ENCODE measurements around the gene WDR35. TPM values are rescaled to one million over a fixed set of nuclear protein-coding genes. Genes with fewer than 3 reads are reported as not detected.

Gene WDR35
- total and polyA plus RNA-seq, 3 donors from 2014 or later = 18.5 to 24.9 (median 23.6) TPM

DNA sequence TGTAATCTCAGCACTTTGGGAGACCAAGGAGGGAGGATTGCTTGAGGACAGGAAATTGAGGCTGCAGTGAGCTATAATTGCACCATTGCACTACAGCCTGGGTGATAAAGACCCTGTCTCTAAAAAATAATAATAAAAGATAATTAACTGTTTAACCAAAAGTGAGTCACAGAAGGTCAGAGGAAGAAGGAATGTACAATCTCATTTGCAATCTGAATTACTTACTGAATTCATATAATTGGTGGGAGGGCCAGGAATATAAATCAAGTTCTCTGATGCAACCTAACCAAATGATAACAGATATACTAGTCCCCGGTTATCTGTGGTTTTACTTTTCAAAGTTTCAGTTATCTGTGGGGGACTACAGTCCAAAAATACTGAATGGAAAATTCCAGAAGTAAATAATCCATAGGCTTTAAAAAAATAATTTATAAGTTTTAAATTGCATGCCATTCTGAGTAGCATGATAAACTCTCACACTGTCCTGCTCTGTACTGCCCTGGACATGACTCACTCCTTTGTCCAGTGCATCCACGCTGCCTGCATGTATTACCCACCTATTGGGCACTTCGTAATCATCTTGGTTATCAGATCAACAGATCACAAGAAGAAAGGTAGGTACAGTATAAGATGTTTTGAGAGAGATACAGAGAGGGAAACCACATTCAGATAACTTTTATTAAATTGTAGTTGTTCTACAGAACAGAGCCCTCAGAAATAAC lies 35.3 kb upstream of the WDR35 start:
- Histone ChIP-seq H3K4me3 (no peak overlapping the region), H3K36me3 (ENCODE audit: low read depth, missing control alignments) (no peaks in the 10 kb centered on the region), H3K4me1 (no peaks in the 10 kb centered on the region), H3K27ac (no peak overlapping the region), H3K9me3 (no peaks in the 10 kb centered on the region), H3K27me3 (no peaks in the 10 kb centered on the region)
- no peak for DNase-seq
- WGBS, 2 donors = 88 to 90% methylated on average over 3 of the region's 3 CpGs
- intact Hi-C loops (cut with DNase I; ENCODE audit: low total_unique reads) = no loop called here
- TF ChIP-seq CTCF (IDR thresholded peaks at IDR 0.05) (no peak), POLR2A (IDR thresholded peaks at IDR 0.05) (no peak)

GRCh38 chr2:20023688-20024087 lies 33.8 kb upstream of the WDR35 start:
- no peaks in the 10 kb centered on the region for H3K4me1 ChIP-seq
- H3K4me3 ChIP-seq = no peak overlapping the region
- no peak for DNase-seq
- TF ChIP-seq POLR2A (IDR thresholded peaks at IDR 0.05) (no peak), CTCF (IDR thresholded peaks at IDR 0.05) (no peak)
- no peaks in the 10 kb centered on the region for H3K27me3 ChIP-seq
- intact Hi-C loops (cut with DNase I; ENCODE audit: low total_unique reads) = no loop called here
- H3K9me3 ChIP-seq = no peaks in the 10 kb centered on the region
- WGBS, 2 donors = 71 to 76% methylated on average over 4 of the region's 4 CpGs
- H3K36me3 ChIP-seq (ENCODE audit: low read depth, missing control alignments) = no peaks in the 10 kb centered on the region
- no peak overlapping the region for H3K27ac ChIP-seq

DNA sequence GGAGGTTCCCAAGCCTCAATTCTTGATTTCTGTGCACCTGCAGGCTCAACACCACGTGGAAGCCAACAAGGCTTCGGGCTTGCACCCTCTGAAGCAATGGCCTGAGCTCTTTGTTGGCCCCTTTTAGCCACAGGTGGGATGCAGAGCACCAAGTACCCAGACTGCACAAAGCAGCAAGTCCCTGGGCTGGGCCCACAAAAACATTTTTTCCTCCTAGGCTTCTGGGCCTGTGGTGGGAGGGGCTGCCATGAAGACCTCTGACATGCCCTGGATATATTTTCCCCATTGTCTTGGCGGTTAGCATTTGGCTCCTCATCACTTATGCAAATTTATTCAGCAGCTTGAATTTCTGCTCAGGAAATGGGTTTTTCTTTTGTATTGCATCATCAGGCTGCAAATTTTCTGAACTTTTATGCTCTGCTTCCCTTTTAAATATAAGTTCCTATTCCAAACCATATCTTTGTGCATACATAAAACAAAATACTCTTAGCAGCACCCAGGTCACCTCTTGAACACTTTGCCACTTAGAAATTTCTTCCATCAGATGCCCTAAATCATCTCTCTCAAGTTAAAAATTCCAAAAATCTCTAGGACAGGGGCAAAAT lies 31.6 kb upstream of the WDR35 start:
- 79 to 97% methylated on average over 3 of the region's 3 CpGs for WGBS, 2 donors
- no peaks in the 10 kb centered on the region for H3K4me1 ChIP-seq
- H3K27me3 ChIP-seq = no peaks in the 10 kb centered on the region
- TF ChIP-seq POLR2A (IDR thresholded peaks at IDR 0.05) (no peak), CTCF (IDR thresholded peaks at IDR 0.05) (no peak)
- no peak overlapping the region for H3K4me3 ChIP-seq
- intact Hi-C loops (cut with DNase I; ENCODE audit: low total_unique reads) = no loop called here
- H3K27ac ChIP-seq = no peak overlapping the region
- no peak for DNase-seq
- H3K9me3 ChIP-seq = no peaks in the 10 kb centered on the region
- no peaks in the 10 kb centered on the region for H3K36me3 ChIP-seq (ENCODE audit: low read depth, missing control alignments)

GRCh38 chr2:20019747-20020146 lies 29.8 kb upstream of the WDR35 start:
- no peak overlapping the region for H3K27ac ChIP-seq
- no peaks in the 10 kb centered on the region for H3K4me1 ChIP-seq
- no peak for DNase-seq
- TF ChIP-seq CTCF (IDR thresholded peaks at IDR 0.05) = no peak
- TF ChIP-seq POLR2A (IDR thresholded peaks at IDR 0.05) = no peak
- H3K9me3 ChIP-seq = no peaks in the 10 kb centered on the region
- 92% methylated on average over 4 of the region's 4 CpGs for WGBS, 2 donors
- H3K27me3 ChIP-seq = no peaks in the 10 kb centered on the region
- intact Hi-C loops (cut with DNase I; ENCODE audit: low total_unique reads) = no loop called here
- H3K36me3 ChIP-seq (ENCODE audit: low read depth, missing control alignments) = no peaks in the 10 kb centered on the region
- H3K4me3 ChIP-seq = no peak overlapping the region

Measured in testis (tissue), 3 donors.